ENCODE results near the gene P4HA2. TPM values are rescaled to one million over a fixed set of nuclear protein-coding genes. Genes with fewer than 3 reads are reported as not detected.

Gene P4HA2
- total RNA-seq, 4 donors from 2014 or later, result 28.8 to 44.7 (median 30.8) TPM

DNA sequence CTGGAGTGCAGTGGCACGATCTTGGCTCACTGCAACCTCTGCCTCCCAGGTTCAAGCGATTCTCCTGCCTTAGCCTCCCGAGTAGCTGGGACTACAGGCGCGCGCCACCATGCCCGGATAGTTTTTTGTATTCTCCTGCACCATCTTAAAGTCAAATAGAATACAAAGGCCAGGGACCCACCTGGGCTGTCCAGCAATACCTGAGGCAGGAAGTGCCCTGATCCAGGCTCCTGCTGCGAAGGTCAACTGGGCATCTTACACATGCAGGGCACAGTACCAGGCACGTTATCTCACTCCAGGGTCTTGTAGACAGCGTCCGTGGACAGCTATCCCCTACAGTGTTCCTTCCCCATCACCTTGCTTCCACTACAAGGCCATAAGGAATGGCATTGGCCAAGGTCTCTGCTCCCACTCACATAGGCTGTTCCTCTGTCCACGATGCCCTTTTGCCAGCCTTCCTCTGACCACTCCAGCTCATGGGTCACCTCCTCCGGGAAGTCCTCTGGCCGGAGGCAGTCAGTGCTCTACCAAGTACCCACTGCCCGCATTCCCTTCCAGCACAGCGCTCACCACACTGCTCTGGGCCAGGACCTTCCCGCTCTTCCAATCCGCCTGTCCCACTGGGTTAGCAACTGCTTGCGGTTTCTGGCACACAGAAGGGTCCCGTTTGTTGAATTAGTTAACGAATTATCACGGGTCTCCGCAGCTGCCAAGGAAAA, 978 bp downstream of the P4HA2 start:
- no peak for TF ChIP-seq POLR2AphosphoS5 (IDR thresholded peaks at IDR 0.05)
- no peak for TF ChIP-seq EP300 (IDR thresholded peaks at IDR 0.05)
- no peak for TF ChIP-seq POLR2A (IDR thresholded peaks at IDR 0.05; ENCODE audit: low read depth)
- TF ChIP-seq, protein P1, sequence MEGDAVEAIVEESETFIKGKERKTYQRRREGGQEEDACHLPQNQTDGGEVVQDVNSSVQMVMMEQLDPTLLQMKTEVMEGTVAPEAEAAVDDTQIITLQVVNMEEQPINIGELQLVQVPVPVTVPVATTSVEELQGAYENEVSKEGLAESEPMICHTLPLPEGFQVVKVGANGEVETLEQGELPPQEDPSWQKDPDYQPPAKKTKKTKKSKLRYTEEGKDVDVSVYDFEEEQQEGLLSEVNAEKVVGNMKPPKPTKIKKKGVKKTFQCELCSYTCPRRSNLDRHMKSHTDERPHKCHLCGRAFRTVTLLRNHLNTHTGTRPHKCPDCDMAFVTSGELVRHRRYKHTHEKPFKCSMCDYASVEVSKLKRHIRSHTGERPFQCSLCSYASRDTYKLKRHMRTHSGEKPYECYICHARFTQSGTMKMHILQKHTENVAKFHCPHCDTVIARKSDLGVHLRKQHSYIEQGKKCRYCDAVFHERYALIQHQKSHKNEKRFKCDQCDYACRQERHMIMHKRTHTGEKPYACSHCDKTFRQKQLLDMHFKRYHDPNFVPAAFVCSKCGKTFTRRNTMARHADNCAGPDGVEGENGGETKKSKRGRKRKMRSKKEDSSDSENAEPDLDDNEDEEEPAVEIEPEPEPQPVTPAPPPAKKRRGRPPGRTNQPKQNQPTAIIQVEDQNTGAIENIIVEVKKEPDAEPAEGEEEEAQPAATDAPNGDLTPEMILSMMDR (IDR thresholded peaks at IDR 0.05), result no peak
- intact Hi-C loops (cut with DNase I), result no loop called here
- DNase-seq (ENCODE audit: extremely low spot score), result no peak
- Histone ChIP-seq H3K27ac (replicated peaks in 1 of 4) (peak overlapping the region; percentile 91 to 96 (median 93)), H3K36me3 (no peaks in the 10 kb centered on the region), H3K4me3 (peak overlapping the region; percentile 77 to 95 (median 90)), H3K27me3 (no peaks in the 10 kb centered on the region), H3K9me3 (no peaks in the 10 kb centered on the region), H3K4me1 (peaks cover 56 to 68% (median 64%) of the 10 kb centered on the region in 4 donors)
- WGBS, result 67% methylated on average over 22 of the region's 23 CpGs

DNA sequence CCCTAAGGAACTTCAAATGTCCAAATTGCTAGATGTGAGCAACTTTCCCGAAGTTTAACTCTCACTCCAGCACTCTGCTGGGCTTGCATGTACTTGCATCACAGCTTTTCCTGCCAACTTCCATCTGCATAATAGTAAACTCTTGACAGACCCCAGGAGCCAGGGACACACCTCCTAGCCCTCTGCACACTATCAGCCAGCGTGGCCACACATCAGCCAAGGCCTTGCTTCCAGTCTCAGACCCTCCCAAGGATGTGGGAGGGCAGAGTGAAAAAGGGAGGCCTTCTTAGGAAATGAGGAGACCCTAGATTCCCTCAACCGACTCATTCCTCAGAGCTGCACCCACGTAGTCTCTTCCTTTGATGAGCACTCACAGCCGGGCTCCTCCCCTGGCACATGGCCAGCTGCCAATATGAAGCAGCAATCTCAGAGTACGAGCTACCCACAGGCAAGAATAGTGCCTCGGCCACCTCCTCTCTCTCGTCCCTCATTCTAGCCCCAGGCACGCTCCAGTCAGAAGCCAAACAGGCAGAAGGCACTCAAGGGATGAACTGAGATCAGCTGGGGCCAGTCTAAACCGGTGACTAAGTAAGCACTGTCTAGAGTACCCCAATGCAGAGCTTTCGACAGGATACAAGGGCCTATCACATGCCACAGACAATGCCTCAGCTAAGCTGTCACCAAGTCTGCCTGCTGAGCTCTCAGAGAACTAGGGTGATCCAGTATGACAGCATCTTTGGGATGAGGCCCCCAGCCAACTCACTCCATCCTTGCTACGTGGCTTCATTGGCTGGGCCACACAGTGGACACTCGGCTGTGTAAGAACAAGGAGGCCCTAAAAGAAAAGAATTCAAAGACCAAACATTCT, 2.3 kb downstream of the P4HA2 start:
- peaks cover 68 to 80% (median 77%) of the 10 kb centered on the region in 4 donors for H3K4me1 ChIP-seq
- no peaks in the 10 kb centered on the region for H3K9me3 ChIP-seq
- H3K4me3 ChIP-seq, result peak overlapping the region; percentile 3 to 19 (median 13)
- H3K27ac ChIP-seq (replicated peaks in 1 of 4), result peak overlapping the region; percentile 91 to 96 (median 93)
- intact Hi-C loops (cut with DNase I), result no loop called here
- TF ChIP-seq POLR2A (IDR thresholded peaks at IDR 0.05; ENCODE audit: low read depth) (no peak), POLR2AphosphoS5 (IDR thresholded peaks at IDR 0.05) (peak in 1 of 2 donors; percentile 23)
- DNase-seq (ENCODE audit: extremely low spot score), result no peak
- no peaks in the 10 kb centered on the region for H3K27me3 ChIP-seq
- H3K36me3 ChIP-seq, result no peaks in the 10 kb centered on the region
- WGBS, result 43% methylated on average over 11 of the region's 13 CpGs

DNA sequence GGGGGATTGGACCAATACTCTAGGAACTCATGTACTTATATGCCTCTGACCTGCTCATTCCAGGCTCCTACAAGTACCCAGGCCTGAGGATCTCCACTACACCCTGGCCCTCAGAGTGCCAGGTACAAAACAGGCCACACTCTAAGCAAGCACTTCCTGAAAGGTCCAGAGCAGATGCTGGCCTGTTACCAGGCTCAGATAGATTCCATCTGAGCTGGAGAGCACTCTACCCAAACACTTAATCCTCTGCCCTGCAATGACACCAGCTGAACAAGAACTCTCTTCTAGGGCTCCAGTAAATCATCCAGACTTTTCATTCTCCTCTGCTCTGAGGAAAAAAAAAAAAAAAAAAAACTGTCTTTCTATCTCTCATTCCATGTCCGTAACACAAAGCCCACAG, 2.9 kb downstream of the P4HA2 start:
- peaks cover 75 to 87% (median 83%) of the 10 kb centered on the region in 4 donors for H3K4me1 ChIP-seq
- 40% methylated on average over 1 of the region's 1 CpG for WGBS
- TF ChIP-seq POLR2AphosphoS5 (IDR thresholded peaks at IDR 0.05), result no peak
- TF ChIP-seq, protein P1 (IDR thresholded peaks at IDR 0.05), result no peak
- TF ChIP-seq POLR2A (IDR thresholded peaks at IDR 0.05; ENCODE audit: low read depth), result no peak
- TF ChIP-seq EP300 (IDR thresholded peaks at IDR 0.05), result no peak
- intact Hi-C loops (cut with DNase I), result no loop called here
- DNase-seq (ENCODE audit: extremely low spot score), result no peak
- no peaks in the 10 kb centered on the region for H3K9me3 ChIP-seq
- peak overlapping the region; percentile 91 to 96 (median 93) for H3K27ac ChIP-seq (replicated peaks in 1 of 4)
- H3K27me3 ChIP-seq, result no peaks in the 10 kb centered on the region
- H3K36me3 ChIP-seq, result no peaks in the 10 kb centered on the region
- no peak overlapping the region for H3K4me3 ChIP-seq

DNA sequence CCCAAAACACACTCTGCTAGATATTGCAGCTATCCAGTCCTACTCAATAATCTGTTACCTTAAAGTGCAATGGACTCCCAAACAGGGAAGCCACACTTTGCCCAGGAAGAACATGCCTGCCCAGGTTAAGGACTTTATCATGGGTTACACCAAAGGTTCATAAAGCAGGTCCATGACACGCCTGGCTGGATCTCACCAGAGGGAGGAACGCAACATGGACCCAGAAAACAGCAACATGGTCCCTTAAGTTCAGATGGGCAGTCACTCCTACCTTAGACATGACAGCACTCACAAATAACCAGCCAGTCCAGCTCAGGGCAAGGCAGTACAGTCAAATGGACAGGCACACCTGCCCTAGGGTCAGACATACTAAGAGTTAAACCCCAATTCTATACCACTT, 3.8 kb downstream of the P4HA2 start:
- H3K36me3 ChIP-seq, result no peaks in the 10 kb centered on the region
- peak overlapping the region; percentile 91 to 96 (median 93) for H3K27ac ChIP-seq (replicated peaks in 1 of 4)
- WGBS, result 100% methylated on average over 2 of the region's 2 CpGs
- TF ChIP-seq EP300 (IDR thresholded peaks at IDR 0.05) (no peak), POLR2AphosphoS5 (IDR thresholded peaks at IDR 0.05) (no peak), POLR2A (IDR thresholded peaks at IDR 0.05; ENCODE audit: low read depth) (no peak)
- TF ChIP-seq, protein P1 (IDR thresholded peaks at IDR 0.05), result no peak
- H3K27me3 ChIP-seq, result no peaks in the 10 kb centered on the region
- H3K4me1 ChIP-seq, result peaks cover 81 to 96% (median 92%) of the 10 kb centered on the region in 4 donors
- H3K9me3 ChIP-seq, result no peaks in the 10 kb centered on the region
- DNase-seq (ENCODE audit: extremely low spot score), result no peak
- intact Hi-C loops (cut with DNase I), result no loop called here
- no peak overlapping the region for H3K4me3 ChIP-seq

DNA sequence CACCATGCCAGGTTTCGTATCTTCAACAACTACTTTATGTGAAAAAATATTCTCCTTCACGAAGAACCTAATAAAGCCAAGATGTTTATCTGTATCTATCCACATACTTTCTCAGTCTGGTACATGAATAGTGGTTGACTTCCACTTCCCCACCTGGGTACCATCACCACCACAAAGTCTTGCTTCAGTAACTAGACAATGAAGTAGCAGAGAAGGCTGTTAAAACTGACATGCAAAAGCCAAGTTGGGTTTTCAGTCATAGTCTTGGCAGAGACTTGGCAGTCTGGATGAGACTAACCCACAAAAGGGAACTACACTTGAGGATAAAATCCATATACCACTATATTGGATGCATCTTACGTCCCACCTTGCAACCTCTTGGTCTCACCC, 5.0 kb downstream of the P4HA2 start:
- DNase-seq (ENCODE audit: extremely low spot score), result no peak
- Histone ChIP-seq H3K9me3 (no peaks in the 10 kb centered on the region), H3K4me3 (no peak overlapping the region), H3K36me3 (peaks cover 0 to 8% (median 5%) of the 10 kb centered on the region in 4 donors), H3K27me3 (no peaks in the 10 kb centered on the region), H3K4me1 (peaks cover 83 to 97% (median 90%) of the 10 kb centered on the region in 4 donors), H3K27ac (replicated peaks in 1 of 4) (peak overlapping the region; percentile 75 to 96 (median 92))
- intact Hi-C loops (cut with DNase I), result no loop called here
- WGBS, result 83% methylated on average over 3 of the region's 3 CpGs
- TF ChIP-seq, protein P1 (IDR thresholded peaks at IDR 0.05), result no peak
